Measurements from ENCODE around the gene ABCB8.

The ABCB8 gene

GRCh38 chr7:150992833-150993302 is 35.4 kb upstream of the ABCB8 start:
- no peak overlapping the region for H3K4me3 ChIP-seq (ENCODE audit: low read depth, low read length)
- no peak for TF ChIP-seq CTCF (IDR thresholded peaks at IDR 0.05; ENCODE audit: low read depth, low read length, missing control alignments)
- no peak for DNase-seq (ENCODE audit: low read depth)

GRCh38 chr7:150993511-150993910 is 34.7 kb upstream of the ABCB8 start:
- no peak overlapping the region for H3K4me3 ChIP-seq (ENCODE audit: low read depth, low read length)
- DNase-seq (ENCODE audit: low read depth) = no peak
- TF ChIP-seq CTCF (IDR thresholded peaks at IDR 0.05; ENCODE audit: low read depth, low read length, missing control alignments) = no peak

- DNase-seq (ENCODE audit: low read depth) = no peak
- H3K4me3 ChIP-seq (ENCODE audit: low read depth, low read length) = no peak overlapping the region
- TF ChIP-seq CTCF (IDR thresholded peaks at IDR 0.05; ENCODE audit: low read depth, low read length, missing control alignments) = no peak
These were observed 34.0 kb upstream of the ABCB8 start for GRCh38 chr7:150994141-150994837.

- DNase-seq (ENCODE audit: low read depth) = no peak
- no peak overlapping the region for H3K4me3 ChIP-seq (ENCODE audit: low read depth, low read length)
- TF ChIP-seq CTCF (IDR thresholded peaks at IDR 0.05; ENCODE audit: low read depth, low read length, missing control alignments) = no peak
These were observed 33.3 kb upstream of the ABCB8 start for GRCh38 chr7:150994838-150995510.

- DNase-seq (ENCODE audit: low read depth) = no peak
- no peak overlapping the region for H3K4me3 ChIP-seq (ENCODE audit: low read depth, low read length)
- TF ChIP-seq CTCF (IDR thresholded peaks at IDR 0.05; ENCODE audit: low read depth, low read length, missing control alignments) = no peak
These were observed 31.7 kb upstream of the ABCB8 start for GRCh38 chr7:150996376-150997074.

GRCh38 chr7:150997075-150997511 is 31.2 kb upstream of the ABCB8 start:
- TF ChIP-seq CTCF (IDR thresholded peaks at IDR 0.05; ENCODE audit: low read depth, low read length, missing control alignments) = no peak
- no peak for DNase-seq (ENCODE audit: low read depth)
- no peak overlapping the region for H3K4me3 ChIP-seq (ENCODE audit: low read depth, low read length)

Measured in GM12864 (cell line).